ENCODE measurements around the gene PIGB. TPM values are rescaled to one million over a fixed set of nuclear protein-coding genes. Genes with fewer than 3 reads are reported as not detected.
A peak's percentile ranks its signal among the peaks of the same experiment; 100 is the strongest.
"Not testable (repeated sequence)": the region's sequence is repeated elsewhere in the genome, so short reads cannot be mapped to it uniquely, and the experiment has no call there.

Gene PIGB
- total and polyA plus RNA-seq, 4 donors: 3.4 to 9.7 (median 4.8) TPM

DNA sequence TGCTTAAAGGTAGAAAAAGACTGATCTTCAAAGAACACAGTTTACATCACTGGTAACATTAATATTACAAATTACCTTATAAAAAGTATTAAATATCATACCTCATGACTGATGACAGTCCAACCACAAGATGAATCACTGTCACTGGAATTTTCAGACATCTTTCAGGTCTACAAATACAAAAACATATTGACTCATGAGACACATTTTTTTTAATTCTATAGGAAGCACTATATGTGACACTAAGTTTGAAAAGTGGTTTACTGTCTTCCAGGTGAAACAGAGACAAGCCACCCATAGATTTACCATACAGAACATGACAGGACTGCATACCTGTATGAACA lies 70.2 kb downstream of the PIGB start:
- H3K36me3 ChIP-seq (ENCODE audit: control insufficient read depth in 4 of 4, insufficient read depth in 3 of 4, low read depth in 1 of 4, low read length in 3 of 4): peaks cover 2 to 14% (median 5%) of the 10 kb centered on the region in 4 donors
- no peak overlapping the region for H3K4me3 ChIP-seq (ENCODE audit: low read depth in 1 of 3, low read length in 3 of 3)
- peaks cover 0 to 2% (median 0%) of the 10 kb centered on the region in 4 donors for H3K4me1 ChIP-seq (ENCODE audit: control insufficient read depth in 4 of 4, insufficient read depth in 4 of 4, low read length in 3 of 4)
- no peak for TF ChIP-seq NR2F2 (IDR thresholded peaks at IDR 0.05)
- TF ChIP-seq, protein P1, sequence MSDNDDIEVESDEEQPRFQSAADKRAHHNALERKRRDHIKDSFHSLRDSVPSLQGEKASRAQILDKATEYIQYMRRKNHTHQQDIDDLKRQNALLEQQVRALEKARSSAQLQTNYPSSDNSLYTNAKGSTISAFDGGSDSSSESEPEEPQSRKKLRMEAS (IDR thresholded peaks at IDR 0.05): no peak
- TF ChIP-seq FOXA1 (IDR thresholded peaks at IDR 0.05): no peak
- no peak for TF ChIP-seq HNF4G (IDR thresholded peaks at IDR 0.05)
- TF ChIP-seq JUND (IDR thresholded peaks at IDR 0.05): no peak
- TF ChIP-seq ZBTB33 (IDR thresholded peaks at IDR 0.05): no peak
- no peak for TF ChIP-seq TAF1 (conservative IDR thresholded peaks at IDR 0.05)
- no peak for TF ChIP-seq YY1 (IDR thresholded peaks at IDR 0.05)
- no peak for TF ChIP-seq SP1 (IDR thresholded peaks at IDR 0.05)
- TF ChIP-seq RXRA (IDR thresholded peaks at IDR 0.05): no peak
- TF ChIP-seq EGR1 (IDR thresholded peaks at IDR 0.05; ENCODE audit: low read depth in 2 of 2): no peak
- H3K27me3 ChIP-seq (ENCODE audit: control insufficient read depth in 4 of 4, insufficient read depth in 4 of 4, low read length in 3 of 4): no peaks in the 10 kb centered on the region
- H3K9ac ChIP-seq (ENCODE audit: low read depth in 1 of 2, low read length in 2 of 2): no peak overlapping the region
- no peak overlapping the region for H3K27ac ChIP-seq (ENCODE audit: low read depth in 1 of 2, low read length in 2 of 2)
- no peaks in the 10 kb centered on the region for H3K9me3 ChIP-seq (ENCODE audit: control insufficient read depth in 4 of 4, low read length in 3 of 4)
- no peak for DNase-seq (ENCODE audit: low spot score)

- peaks cover 0 to 2% (median under 1%) of the 10 kb centered on the region in 4 donors for H3K36me3 ChIP-seq (ENCODE audit: control insufficient read depth in 4 of 4, insufficient read depth in 3 of 4, low read depth in 1 of 4, low read length in 3 of 4)
- peaks cover 0 to 2% (median 0%) of the 10 kb centered on the region in 4 donors for H3K4me1 ChIP-seq (ENCODE audit: control insufficient read depth in 4 of 4, insufficient read depth in 4 of 4, low read length in 3 of 4)
- DNase-seq (ENCODE audit: low spot score): no peak
- no peaks in the 10 kb centered on the region for H3K9me3 ChIP-seq (ENCODE audit: control insufficient read depth in 4 of 4, low read length in 3 of 4)
- WGBS: 100% methylated on average over 1 of the region's 1 CpG
- no peak overlapping the region for H3K9ac ChIP-seq (ENCODE audit: low read depth in 1 of 2, low read length in 2 of 2)
- TF ChIP-seq RXRA (IDR thresholded peaks at IDR 0.05) (no peak), HNF4A (conservative IDR thresholded peaks at IDR 0.05) (no peak), HNF4G (IDR thresholded peaks at IDR 0.05) (no peak), NR2F2 (IDR thresholded peaks at IDR 0.05) (no peak), ZBTB33 (IDR thresholded peaks at IDR 0.05) (no peak), YY1 (IDR thresholded peaks at IDR 0.05) (no peak), GABPA (IDR thresholded peaks at IDR 0.05 in 1 of 2, conservative IDR thresholded peaks at IDR 0.05 in 1 of 2) (no peak), SP1 (IDR thresholded peaks at IDR 0.05) (no peak), FOXA2 (IDR thresholded peaks at IDR 0.05) (no peak), RAD21 (IDR thresholded peaks at IDR 0.05) (no peak)
- TF ChIP-seq, protein P1 (IDR thresholded peaks at IDR 0.05): no peak
- H3K4me3 ChIP-seq (ENCODE audit: low read depth in 1 of 3, low read length in 3 of 3): no peak overlapping the region
- no peaks in the 10 kb centered on the region for H3K27me3 ChIP-seq (ENCODE audit: control insufficient read depth in 4 of 4, insufficient read depth in 4 of 4, low read length in 3 of 4)
- peak overlapping the region in 1 of 2 donors; percentile 18 for H3K27ac ChIP-seq (ENCODE audit: low read depth in 1 of 2, low read length in 2 of 2)
Measured at GRCh38 chr15:55394694-55395093, 75.7 kb downstream of the PIGB start.

- no peak overlapping the region for H3K9ac ChIP-seq (ENCODE audit: low read depth in 1 of 2, low read length in 2 of 2)
- no peak for TF ChIP-seq RXRA (IDR thresholded peaks at IDR 0.05)
- TF ChIP-seq SP1 (IDR thresholded peaks at IDR 0.05): no peak
- no peak for TF ChIP-seq FOXA2 (IDR thresholded peaks at IDR 0.05)
- TF ChIP-seq GABPA (IDR thresholded peaks at IDR 0.05 in 1 of 2, conservative IDR thresholded peaks at IDR 0.05 in 1 of 2): no peak
- TF ChIP-seq TAF1 (conservative IDR thresholded peaks at IDR 0.05): no peak
- H3K36me3 ChIP-seq (ENCODE audit: control insufficient read depth in 4 of 4, insufficient read depth in 3 of 4, low read depth in 1 of 4, low read length in 3 of 4): peaks cover 0 to 2% (median under 1%) of the 10 kb centered on the region in 4 donors
- H3K4me1 ChIP-seq (ENCODE audit: control insufficient read depth in 4 of 4, insufficient read depth in 4 of 4, low read length in 3 of 4): peaks cover 2 to 11% (median 7%) of the 10 kb centered on the region in 4 donors
- H3K27ac ChIP-seq (ENCODE audit: low read depth in 1 of 2, low read length in 2 of 2): no peak overlapping the region
- no peak overlapping the region for H3K4me3 ChIP-seq (ENCODE audit: low read depth in 1 of 3, low read length in 3 of 3)
- no peaks in the 10 kb centered on the region for H3K27me3 ChIP-seq (ENCODE audit: control insufficient read depth in 4 of 4, insufficient read depth in 4 of 4, low read length in 3 of 4)
- WGBS: 97% methylated on average over 5 of the region's 5 CpGs
- H3K9me3 ChIP-seq (ENCODE audit: control insufficient read depth in 4 of 4, low read length in 3 of 4): no peaks in the 10 kb centered on the region
- DNase-seq (ENCODE audit: low spot score): no peak
Measured at GRCh38 chr15:55398243-55398642, 79.2 kb downstream of the PIGB start.

DNA sequence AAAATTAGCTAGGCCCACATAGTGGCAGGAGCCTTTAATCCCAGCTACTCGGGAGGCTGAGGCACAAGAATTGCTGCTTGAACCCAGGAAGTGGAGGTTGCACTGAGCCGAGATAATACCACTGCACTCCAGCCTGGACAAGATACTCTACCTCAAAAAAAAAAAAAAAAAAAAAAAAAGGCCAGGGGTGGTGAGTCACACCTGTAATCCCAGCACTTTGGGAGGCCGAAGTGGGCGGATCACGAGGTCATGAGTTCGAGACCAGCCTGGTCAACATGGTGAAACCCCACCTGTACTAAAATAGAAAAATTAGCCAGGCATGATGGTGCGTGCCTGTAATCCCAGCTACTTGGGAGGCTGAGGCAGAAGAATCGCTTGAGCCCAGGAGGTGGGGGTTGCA lies 81.0 kb downstream of the PIGB start:
- not testable (repeated sequence) for H3K4me3 ChIP-seq (ENCODE audit: low read depth in 1 of 3, low read length in 3 of 3); H3K36me3 ChIP-seq (ENCODE audit: control insufficient read depth in 4 of 4, insufficient read depth in 3 of 4, low read depth in 1 of 4, low read length in 3 of 4); DNase-seq (ENCODE audit: low spot score); H3K27me3 ChIP-seq (ENCODE audit: control insufficient read depth in 4 of 4, insufficient read depth in 4 of 4, low read length in 3 of 4); H3K9ac ChIP-seq (ENCODE audit: low read depth in 1 of 2, low read length in 2 of 2); H3K27ac ChIP-seq (ENCODE audit: low read depth in 1 of 2, low read length in 2 of 2); H3K9me3 ChIP-seq (ENCODE audit: control insufficient read depth in 4 of 4, low read length in 3 of 4)
- 96% methylated on average over 8 of the region's 8 CpGs for WGBS
- peaks cover 5 to 22% (median 19%) of the 10 kb centered on the region in 4 donors for H3K4me1 ChIP-seq (ENCODE audit: control insufficient read depth in 4 of 4, insufficient read depth in 4 of 4, low read length in 3 of 4)

All from liver (tissue), 9 donors.